Right lung (tissue), 5 donors: Measurements from ENCODE around the gene EIF3CL. TPM values are rescaled to one million over a fixed set of nuclear protein-coding genes. Genes with fewer than 3 reads are reported as not detected.
"Not testable (repeated sequence)": the region's sequence is repeated elsewhere in the genome, so short reads cannot be mapped to it uniquely, and the experiment has no call there.

Experiments used
- DNase-seq, 2 donors: peaks; one replicate each; pipeline ENCODE4 v3.0.0-alpha.2; 2013
- polyA plus RNA-seq, 5 donors: library from polyadenylated mRNA; unstranded; fragments of 120-200 nt; gene quantifications; one replicate each; pipeline versions ENCODE4 v1.2.1 to v1.2.3, GENCODE V29; 2013; ENCODE audit warnings: inconsistent platforms in 1 of 5, low replicate concordance in 1 of 5; ENCODE audit not compliant: insufficient read length in 5 of 5, insufficient read depth in 1 of 5

The EIF3CL gene
- polyA plus RNA-seq, 5 donors = 41.1 to 87.4 (median 65.9) TPM

DNA sequence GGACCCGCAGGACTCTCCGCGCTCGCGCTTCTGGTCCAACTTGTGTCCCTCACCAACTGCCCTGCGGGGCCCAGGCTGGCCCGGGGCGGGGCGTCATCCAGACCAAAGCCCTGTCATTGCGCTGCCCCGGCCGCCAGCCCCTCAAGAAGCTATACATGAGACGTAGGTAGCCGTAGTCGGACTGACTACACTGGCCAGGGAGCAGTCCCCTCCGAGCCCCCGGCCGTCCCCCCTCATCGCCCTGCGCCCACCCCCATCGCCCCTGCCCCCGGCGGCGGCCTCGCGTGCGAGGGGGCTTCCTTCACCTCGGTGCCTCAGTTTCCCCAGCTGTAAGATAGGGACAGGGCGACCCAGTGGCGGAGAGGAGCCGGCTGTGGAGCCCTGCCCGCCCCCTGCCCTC lies 35.7 kb downstream of the EIF3CL start:
- DNase-seq = not testable (repeated sequence)

GRCh38 chr16:28364268-28365173 lies 39.1 kb downstream of the EIF3CL start:
- not testable (repeated sequence) for DNase-seq

DNA sequence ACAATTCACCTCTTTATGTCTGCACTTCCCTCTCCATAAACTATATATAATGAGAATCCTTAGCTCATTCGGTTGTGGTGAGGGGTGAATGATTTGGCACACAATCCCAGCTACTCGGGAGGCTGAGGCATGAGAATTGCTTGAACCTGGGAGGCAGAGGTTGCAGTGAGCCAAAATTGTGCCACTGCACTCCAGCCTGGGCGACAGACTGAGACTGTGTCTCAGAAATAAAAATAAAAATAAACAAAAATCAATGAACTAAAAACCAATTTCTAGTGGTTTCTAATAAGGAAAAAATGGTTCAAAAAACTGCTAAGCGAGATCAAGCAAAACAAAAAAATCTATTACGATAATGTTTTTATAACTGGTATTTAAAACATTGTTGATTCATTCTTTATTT lies 40.2 kb downstream of the EIF3CL start, which contains the start of gene NPIPB6:
Gene NPIPB6 (minus strand): TSS at position 101 of the 400 bp plus-strand sequence. CDS start 686 bp downstream, outside the sequence.
- not testable (repeated sequence) for DNase-seq

GRCh38 chr16:28362600-28362999 lies 41.0 kb downstream of the EIF3CL start:
- not testable (repeated sequence) for DNase-seq

DNA sequence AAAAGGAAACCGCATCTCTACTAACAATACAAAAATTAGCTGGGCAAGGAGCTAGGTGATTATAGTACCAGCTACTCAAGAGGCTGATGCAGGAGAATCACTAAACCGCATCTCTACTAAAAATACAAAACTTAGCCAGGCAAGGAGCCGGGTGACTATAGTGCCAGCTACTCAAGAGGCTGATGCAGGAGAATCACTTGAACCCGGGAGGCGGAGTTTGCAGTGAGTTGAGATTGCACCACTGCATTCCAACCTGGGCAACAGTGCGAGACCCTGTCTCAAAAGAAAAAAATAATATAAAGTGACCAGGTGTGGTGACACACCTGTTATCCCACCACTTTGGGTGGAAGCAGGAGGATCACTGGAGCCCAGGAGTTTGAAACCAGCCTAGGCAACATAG lies 65.4 kb downstream of the EIF3CL start:
- not testable (repeated sequence) for DNase-seq

- not testable (repeated sequence) for DNase-seq
Observed at GRCh38 chr16:28336940-28337710, 66.5 kb downstream of the EIF3CL start.

DNA sequence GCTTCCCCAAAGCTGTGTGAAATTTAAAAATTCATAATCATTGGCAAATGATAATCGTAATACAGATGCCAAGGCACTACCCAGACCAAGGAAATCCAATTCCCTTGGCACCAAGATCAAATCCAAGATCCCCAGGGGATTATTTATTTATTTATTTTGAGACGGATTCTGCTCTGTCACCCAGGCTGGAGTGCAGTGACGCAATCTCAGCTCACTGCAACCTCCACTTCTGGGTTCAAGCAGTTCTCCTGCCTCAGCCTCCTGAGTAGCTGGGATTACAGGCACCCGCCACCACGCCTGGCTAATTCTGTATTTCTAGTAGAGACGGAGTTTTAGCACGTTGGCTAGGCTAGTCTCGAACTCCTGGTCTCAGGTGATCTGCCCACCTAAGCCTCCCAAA lies 68.0 kb downstream of the EIF3CL start:
- DNase-seq = not testable (repeated sequence)

- not testable (repeated sequence) for DNase-seq
Observed at GRCh38 chr16:28332632-28333031, 71.0 kb downstream of the EIF3CL start.

DNA sequence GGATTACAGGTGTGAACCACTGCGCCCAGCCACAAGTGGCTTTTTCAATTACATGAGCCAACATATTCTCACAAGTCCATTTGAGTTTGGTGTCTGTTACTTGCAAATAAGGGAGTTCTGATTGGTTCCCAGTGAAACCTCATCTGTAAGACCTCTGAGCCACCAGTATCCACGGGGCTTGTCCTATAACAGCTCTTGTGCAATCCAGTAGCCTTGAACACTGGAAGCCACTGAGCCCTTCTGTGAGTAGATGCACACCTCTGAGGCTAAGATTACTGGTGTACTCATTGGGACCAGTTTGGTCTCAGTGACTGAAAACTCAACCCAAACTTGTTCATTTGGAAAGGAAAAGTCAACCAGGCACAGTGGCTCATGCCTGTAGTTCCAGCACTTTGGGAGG lies 72.7 kb downstream of the EIF3CL start:
- not testable (repeated sequence) for DNase-seq

GRCh38 chr16:28330232-28330631 lies 73.4 kb downstream of the EIF3CL start:
- not testable (repeated sequence) for DNase-seq

Other genes with a start within 250 kb of the EIF3CL start
- gene XPO6, start 191.9 kb downstream of the EIF3CL start, polyA plus RNA-seq = 10 to 100 TPM; 61.9 to 80.9 (median 75.6) TPM
- gene SBK1, start 111.3 kb downstream of the EIF3CL start, polyA plus RNA-seq = 10 to 100 TPM; 10.4 to 18.4 (median 15.0) TPM
- gene NPIPB6, start 40.3 kb downstream of the EIF3CL start, polyA plus RNA-seq = 1 to 10 TPM in 4 of 5 donors, under 1 TPM in 1; 0.72 to 2.6 (median 2.2) TPM
- gene NPIPB7, start 68.5 kb upstream of the EIF3CL start, polyA plus RNA-seq = under 1 TPM in 4 of 5 donors, not detected in 1; 0.13 to 0.35 (median 0.22) TPM
- gene CLN3, start 88.2 kb upstream of the EIF3CL start, polyA plus RNA-seq = 10 to 100 TPM; 21.0 to 33.4 (median 28.8) TPM
- 1 to 10 TPM in 3 of 5 donors, under 1 TPM in 2; 0.87 to 1.7 (median 1.4) TPM for gene APOBR, start 90.8 kb upstream of the EIF3CL start, polyA plus RNA-seq
- gene IL27, start 103.0 kb upstream of the EIF3CL start, polyA plus RNA-seq = under 1 TPM in 1 of 5 donors, not detected in 4; 0.21 TPM
- gene NUPR1, start 135.1 kb upstream of the EIF3CL start, polyA plus RNA-seq = 10 to 100 TPM; 29.7 to 51.1 (median 36.1) TPM
- gene SGF29, start 150.1 kb upstream of the EIF3CL start, polyA plus RNA-seq = 10 to 100 TPM; 14.4 to 30.5 (median 20.3) TPM
- gene SULT1A2, start 193.2 kb upstream of the EIF3CL start, polyA plus RNA-seq = 1 to 10 TPM; 2.7 to 4.0 (median 3.7) TPM
- 10 to 100 TPM; 21.4 to 46.9 (median 38.3) TPM for gene SULT1A1, start 206.2 kb upstream of the EIF3CL start, polyA plus RNA-seq
- 1 to 10 TPM in 2 of 5 donors, under 1 TPM in 3; 0.63 to 3.0 (median 0.98) TPM for gene NPIPB8, start 234.2 kb upstream of the EIF3CL start, polyA plus RNA-seq